Measurements from ENCODE around the gene FAM131C.
"Not testable (repeated sequence)": the region's sequence is repeated elsewhere in the genome, so short reads cannot be mapped to it uniquely, and the experiment has no call there.

Gene FAM131C

DNA sequence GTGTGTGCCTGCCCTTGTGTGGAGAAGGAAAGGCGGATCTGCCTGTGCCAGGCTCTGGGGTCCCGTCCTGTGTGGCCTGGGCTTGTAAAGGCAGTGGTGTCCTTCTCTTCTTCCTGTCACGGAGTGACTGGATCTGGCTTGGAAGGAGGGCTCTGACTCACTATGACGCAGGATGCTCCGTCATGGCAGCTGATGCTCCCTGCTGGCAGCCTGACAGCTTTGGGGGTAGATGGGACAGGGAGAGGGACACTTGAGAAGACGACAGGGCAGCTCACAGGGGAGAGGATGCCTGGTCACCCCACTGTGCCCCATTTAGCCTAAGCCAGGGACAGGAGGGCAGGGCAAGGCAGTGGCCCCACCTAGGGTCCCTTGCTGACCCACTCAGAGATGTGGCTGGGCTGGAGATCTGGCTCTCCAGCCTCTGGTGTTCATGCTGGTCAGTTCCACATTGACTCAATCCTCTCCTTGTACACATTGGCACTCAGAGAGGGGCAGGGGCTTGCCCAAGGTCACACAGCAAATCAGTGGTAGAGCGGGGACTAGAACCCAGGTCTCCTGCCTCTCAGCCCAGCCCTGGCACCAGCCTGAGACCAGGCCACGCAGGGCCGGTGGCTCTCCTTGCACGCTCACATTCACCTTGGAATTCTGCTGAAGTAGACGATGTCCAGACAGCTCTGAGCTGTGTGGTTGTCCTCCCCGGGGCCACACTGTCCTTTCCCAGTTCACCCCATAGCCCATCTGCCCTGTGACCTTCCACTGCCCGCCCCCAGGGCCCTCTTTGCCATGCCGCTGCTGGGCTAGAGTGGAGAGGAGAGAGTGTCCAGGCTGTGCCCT lies 2.8 kb upstream of the FAM131C start:
- DNase-seq: no peak

GRCh38 chr1:16075337-16076030 lies 2.0 kb upstream of the FAM131C start:
- DNase-seq: no peak

DNA sequence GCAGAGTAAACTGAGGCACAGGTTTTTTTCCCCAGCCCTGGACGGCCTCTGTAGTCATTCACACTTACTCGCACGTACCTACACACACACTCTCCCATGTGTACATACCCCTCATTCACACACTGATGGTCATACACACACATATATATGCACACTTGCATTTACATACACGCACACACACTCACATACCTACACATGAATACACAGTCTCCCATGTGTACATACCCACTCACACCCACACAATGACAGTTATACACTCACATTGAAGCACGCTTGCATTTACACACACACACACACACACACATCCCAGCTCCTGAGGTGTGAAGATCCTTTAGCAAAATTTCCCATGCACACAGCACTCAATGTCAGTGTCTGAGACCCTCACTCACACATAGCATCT lies 766 bp upstream of the FAM131C start:
- DNase-seq: no peak

GRCh38 chr1:16072616-16073484 lies 601 bp downstream of the FAM131C start:
- no peak for DNase-seq

- no peak for DNase-seq
Measured at GRCh38 chr1:16072095-16072494, 1.4 kb downstream of the FAM131C start.

DNA sequence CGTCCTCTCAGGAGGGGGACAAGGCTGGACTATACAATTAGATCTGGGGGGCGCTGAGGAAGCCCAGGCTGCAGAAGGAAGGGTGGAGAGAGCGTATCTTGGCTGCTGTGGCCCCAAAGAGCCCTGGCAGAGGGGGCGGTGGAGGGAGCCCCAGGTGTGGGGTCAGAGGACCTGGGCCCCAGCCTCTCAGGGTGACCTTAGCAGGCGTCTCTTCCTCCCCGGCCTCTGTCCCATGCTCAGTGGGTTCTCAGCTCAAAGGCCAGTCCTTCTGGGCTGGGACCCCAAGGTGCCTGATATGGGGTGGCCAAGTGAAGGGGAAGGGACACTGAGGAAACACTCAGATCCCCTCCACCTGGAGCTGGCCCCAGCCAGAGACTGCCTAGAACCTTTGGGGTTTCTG lies 1.8 kb downstream of the FAM131C start:
- DNase-seq: no peak

DNA sequence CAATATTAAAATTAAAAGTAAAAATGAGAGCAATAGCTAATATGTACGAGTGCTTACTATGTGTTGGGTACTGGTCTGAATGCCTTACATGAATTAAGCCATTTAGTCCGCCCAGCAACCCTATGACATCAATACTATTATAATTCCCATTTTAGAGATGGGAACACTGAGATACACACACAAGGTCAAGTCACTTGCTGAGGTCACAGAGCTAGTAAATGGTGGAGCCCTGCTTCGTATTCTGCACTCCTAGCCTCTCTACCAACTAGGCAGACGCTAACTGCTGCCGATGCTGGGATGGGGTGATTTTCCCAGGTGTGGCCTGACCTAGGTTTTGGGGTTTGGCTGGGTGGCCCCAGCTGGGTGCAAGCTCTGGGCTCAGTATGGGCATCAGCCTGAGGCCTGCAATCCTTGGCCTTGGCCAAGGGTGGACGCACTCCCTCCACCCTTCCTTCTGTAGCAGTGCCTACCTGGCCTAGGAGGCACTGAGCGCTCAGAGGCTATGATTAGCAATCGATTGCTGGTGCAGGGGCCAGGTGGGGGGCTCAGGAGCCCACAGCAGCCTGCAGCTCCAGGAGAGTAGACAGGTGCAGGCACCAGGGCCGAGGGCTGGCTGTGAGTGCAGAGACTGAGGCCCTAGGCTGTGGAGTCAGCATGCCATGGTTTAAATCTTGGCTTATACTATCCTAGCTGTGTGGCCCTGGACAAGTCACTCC lies 2.7 kb downstream of the FAM131C start:
- DNase-seq: no peak

GRCh38 chr1:16068356-16069270 lies 4.8 kb downstream of the FAM131C start:
- no peak for DNase-seq

GRCh38 chr1:16067933-16068332 lies 5.5 kb downstream of the FAM131C start:
- no peak for DNase-seq

GRCh38 chr1:16067127-16067768 lies 6.2 kb downstream of the FAM131C start:
- DNase-seq: no peak

DNA sequence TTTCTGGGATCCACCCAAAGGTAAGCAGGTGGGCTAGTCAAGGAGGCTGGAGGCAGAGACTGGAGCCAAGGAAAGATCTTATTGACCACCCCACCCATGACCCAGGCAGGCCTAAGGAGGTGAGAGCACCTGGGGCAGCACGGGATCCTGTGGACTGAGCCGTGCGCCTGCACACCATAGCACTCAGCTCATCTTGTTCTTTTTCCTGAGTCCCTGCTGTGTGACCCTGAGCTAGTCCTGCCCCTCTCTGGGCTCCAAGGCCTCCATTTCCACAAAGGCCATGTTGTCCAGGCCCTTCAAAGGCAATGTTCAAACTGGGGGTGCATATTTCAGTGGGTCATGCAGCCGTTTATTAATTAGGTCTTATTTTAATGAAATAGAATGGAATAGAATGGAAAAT lies 7.2 kb downstream of the FAM131C start:
- no peak for DNase-seq

GRCh38 chr1:16065269-16065576 lies 8.2 kb downstream of the FAM131C start:
- no peak for DNase-seq

GRCh38 chr1:16064536-16065268 lies 8.7 kb downstream of the FAM131C start:
- no peak for DNase-seq

GRCh38 chr1:16063921-16064320 lies 9.5 kb downstream of the FAM131C start:
- DNase-seq: no peak

DNA sequence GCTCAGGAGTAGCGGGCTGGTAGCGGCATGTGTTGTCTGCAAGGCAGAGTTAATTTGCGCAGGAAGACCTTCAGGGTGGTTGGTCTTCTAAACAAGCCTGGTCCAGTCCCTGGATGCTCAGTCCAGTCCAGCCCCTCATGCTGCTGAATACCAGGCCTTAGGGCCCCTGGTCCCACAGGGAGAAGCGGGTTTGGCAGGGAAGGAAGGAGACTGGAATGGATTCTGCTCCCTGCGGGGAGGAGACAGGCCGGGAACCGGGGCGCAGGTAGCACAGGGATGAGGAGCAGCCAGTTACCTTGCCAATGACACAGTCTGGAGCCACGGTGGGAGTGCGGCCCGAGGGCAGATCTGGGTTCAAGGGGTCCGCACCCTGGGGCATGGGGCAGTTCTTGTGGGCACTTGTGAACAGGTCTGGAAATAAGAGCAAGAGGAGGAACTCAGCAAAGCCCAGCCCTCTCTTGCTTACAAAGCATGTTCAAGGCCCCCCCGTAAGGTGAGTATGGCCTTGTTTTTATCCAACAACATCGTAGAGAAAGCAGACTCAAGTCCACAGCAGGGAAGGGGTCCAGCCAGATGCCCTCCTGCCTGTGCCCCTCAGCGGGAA lies 10.1 kb downstream of the FAM131C start:
- DNase-seq: no peak

- DNase-seq: not testable (repeated sequence)
Measured at GRCh38 chr1:16062687-16063075, 10.8 kb downstream of the FAM131C start.

DNA sequence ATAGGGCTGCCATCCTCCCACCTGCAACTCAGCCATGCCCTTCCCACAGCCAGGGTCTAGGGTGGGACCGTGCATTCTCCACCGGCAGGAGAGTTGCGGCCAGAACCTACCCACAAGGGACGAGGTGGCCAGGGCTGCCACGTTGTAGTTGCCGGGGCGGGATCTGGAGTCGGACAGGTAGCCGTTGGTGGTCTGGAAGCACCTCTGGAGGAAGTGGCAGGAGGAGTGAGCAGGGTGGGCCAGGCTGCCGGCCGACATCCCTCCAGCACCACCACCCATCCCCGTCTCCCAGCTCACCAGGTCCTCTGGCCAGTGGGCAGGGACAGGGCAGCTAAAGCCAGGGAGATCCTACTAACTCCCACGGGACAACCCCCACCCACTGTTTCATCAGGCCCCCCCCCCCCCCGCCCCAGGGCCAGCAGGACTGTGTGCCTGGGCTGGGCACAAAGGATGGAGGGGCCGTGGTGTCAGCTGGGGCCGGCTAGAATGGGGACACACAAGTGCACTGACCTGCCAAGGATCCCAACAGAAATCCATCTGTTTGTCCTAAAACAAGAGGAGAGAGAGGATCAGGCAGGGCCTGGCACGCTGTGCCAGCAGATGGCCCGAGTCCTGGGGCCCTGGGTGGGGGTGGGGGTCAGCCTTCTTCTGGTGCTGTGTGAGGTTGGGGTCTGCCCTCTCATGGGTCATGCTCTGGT lies 11.3 kb downstream of the FAM131C start:
- DNase-seq: not testable (repeated sequence)

GRCh38 chr1:16061266-16061665 lies 12.2 kb downstream of the FAM131C start:
- DNase-seq: no peak

- DNase-seq: not testable (repeated sequence)
Measured at GRCh38 chr1:16058394-16059120, 14.9 kb downstream of the FAM131C start.

Measured in NCI-H1417 treated with DMSO at 0.1 percent for 48 hours (cell line).